Gastroesophageal sphincter (tissue), 4 donors: ENCODE data around the gene PRMT1. TPM values are rescaled to one million over a fixed set of nuclear protein-coding genes. Genes with fewer than 3 reads are reported as not detected.

Experiments used
- ATAC-seq: fragments of 150-250 bp; one replicate; pipeline ENCODE4 v1.9.1; 2016; ENCODE audit warnings: mild to moderate bottlenecking, moderate library complexity
- H3K27ac ChIP-seq, 4 donors: fragments of 200-600 bp; sonication (generic) in 3 of 4; 1 replicate in 3 of 4; 2 replicates in 1 of 4; pipeline ENCODE4 v1.5.1; 2016 to 2019
- H3K27me3 ChIP-seq: fragments of 200-600 bp; sonication (generic); one replicate; pipeline ENCODE4 v1.5.1; 2019
- H3K36me3 ChIP-seq, 2 donors: fragments of 200-600 bp; sonication (generic); one replicate each; pipeline ENCODE4 v1.5.1; 2019; ENCODE audit warnings: control low read depth in 1 of 2
- H3K4me1 ChIP-seq, 3 donors: fragments of 200-600 bp; sonication (generic); 1 replicate in 2 of 3; 2 replicates in 1 of 3; pipeline ENCODE4 v1.5.1; 2016 to 2019; ENCODE audit warnings: control low read depth in 2 of 3
- H3K4me3 ChIP-seq, 2 donors: fragments of 200-600 bp; sonication (generic); one replicate each; pipeline ENCODE4 v1.5.1; 2019; ENCODE audit warnings: mild to moderate bottlenecking in 1 of 2, moderate library complexity in 1 of 2
- H3K9me3 ChIP-seq, 3 donors: fragments of 200-600 bp; sonication (generic); one replicate each; pipeline ENCODE4 v1.5.1; 2017 to 2019; ENCODE audit warnings: control low read depth in 2 of 3
- EP300 ChIP-seq: sonication (generic); formaldehyde crosslinking; IDR thresholded peaks from one replicate; pipeline ENCODE4 v1.6.1; 2017; ENCODE audit warnings: antibody characterized with exemption, mild to moderate bottlenecking
- POLR2A ChIP-seq, 2 donors: fragments of 450-650 bp; IDR thresholded peaks; one replicate each; pipeline ENCODE4 v1.6.1; 2017; ENCODE audit warnings: antibody characterized with exemption in 2 of 2, mild to moderate bottlenecking in 2 of 2, moderate library complexity in 1 of 2
- POLR2AphosphoS5 ChIP-seq: sonication (generic); formaldehyde crosslinking; IDR thresholded peaks from one replicate; pipeline ENCODE4 v1.6.1; 2017; ENCODE audit warnings: antibody characterized with exemption
- WGBS, 2 donors: methylation state at CpG; one replicate each; pipeline ENCODE4 v1.1.5; 2018; ENCODE audit warnings: low coverage in 1 of 2; 5-methylcytosine and 5-hydroxymethylcytosine counted together
- total RNA-seq, 4 donors: library from RNA; depleted of rRNA; stranded (reverse); fragments of >200 nt; gene quantifications; one replicate each; pipeline ENCODE4 v1.1.0, GENCODE V29; 2016
- TF ChIP-seq, protein P1 (sequence below), 4 experiments: fragments of 200-600 bp in 2 of 4; fragments of 450-650 bp in 2 of 4; sonication (generic) in 1 of 4; IDR thresholded peaks; one replicate each; pipeline ENCODE4 v1.5.1; 2017 to 2019; ENCODE audit warnings: antibody characterized with exemption in 4 of 4, mild to moderate bottlenecking in 2 of 4, moderate library complexity in 2 of 4

Gene PRMT1
- total RNA-seq, 4 donors from 2014 or later: 137 to 152 (median 146) TPM

DNA sequence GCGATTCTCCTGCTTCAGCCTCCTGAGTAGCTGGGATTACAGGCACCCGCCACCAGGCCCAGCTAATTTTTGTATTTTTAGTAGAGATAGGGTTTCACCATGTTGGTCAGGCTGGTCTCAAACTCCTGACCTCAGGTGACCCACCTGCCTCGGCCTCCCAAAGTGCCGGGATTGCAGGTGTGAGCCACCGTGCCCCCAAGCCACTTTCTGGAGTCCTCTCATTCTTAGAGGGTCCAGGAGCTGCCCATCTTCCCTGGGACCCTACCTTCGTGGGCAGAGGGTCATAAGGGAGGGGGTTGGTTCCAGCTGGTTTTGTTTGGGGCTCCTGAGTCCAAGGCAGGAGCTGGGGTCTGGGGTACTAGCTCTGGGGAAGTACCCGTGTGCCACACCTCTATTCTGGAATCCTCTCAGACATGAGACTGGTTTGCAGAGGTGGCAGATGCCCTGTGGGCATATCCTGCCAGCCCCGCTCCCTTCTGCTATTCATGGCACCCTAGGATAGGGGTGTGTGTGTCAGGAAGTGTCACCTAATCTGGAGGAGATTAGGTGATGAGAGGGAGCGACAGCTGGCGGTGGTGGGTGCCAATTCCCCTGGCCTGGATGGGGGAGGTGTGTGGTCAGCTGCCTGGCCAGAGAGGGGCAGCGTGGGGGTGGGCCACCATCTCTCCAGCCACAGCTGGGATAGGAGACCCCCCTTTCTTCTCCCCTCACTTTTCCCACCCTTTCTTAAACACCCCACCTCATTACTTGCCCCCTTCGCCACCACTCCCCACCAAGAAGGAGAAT is 2.1 kb downstream of the PRMT1 start:
- peaks cover 0 to 33% of the 10 kb centered on the region in 2 donors for H3K36me3 ChIP-seq
- TF ChIP-seq EP300: no peak
- TF ChIP-seq, protein P1, sequence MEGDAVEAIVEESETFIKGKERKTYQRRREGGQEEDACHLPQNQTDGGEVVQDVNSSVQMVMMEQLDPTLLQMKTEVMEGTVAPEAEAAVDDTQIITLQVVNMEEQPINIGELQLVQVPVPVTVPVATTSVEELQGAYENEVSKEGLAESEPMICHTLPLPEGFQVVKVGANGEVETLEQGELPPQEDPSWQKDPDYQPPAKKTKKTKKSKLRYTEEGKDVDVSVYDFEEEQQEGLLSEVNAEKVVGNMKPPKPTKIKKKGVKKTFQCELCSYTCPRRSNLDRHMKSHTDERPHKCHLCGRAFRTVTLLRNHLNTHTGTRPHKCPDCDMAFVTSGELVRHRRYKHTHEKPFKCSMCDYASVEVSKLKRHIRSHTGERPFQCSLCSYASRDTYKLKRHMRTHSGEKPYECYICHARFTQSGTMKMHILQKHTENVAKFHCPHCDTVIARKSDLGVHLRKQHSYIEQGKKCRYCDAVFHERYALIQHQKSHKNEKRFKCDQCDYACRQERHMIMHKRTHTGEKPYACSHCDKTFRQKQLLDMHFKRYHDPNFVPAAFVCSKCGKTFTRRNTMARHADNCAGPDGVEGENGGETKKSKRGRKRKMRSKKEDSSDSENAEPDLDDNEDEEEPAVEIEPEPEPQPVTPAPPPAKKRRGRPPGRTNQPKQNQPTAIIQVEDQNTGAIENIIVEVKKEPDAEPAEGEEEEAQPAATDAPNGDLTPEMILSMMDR (IDR thresholded peaks at IDR 0.05): no peak
- no peak for TF ChIP-seq POLR2AphosphoS5
- no peak for TF ChIP-seq POLR2A (IDR thresholded peaks at IDR 0.05)
- peak overlapping the region in 3 of 4 donors; percentile 52 to 96 (median 67) for H3K27ac ChIP-seq
- no peak for ATAC-seq
- WGBS, 2 donors: 80% methylated on average over 2 of the region's 12 CpGs; no CpG with 5 or more reads in 1 of the 2 donors
- no peaks in the 10 kb centered on the region for H3K9me3 ChIP-seq
- peaks cover 0 to 61% (median 19%) of the 10 kb centered on the region in 3 donors for H3K4me1 ChIP-seq
- no peak overlapping the region for H3K4me3 ChIP-seq
- H3K27me3 ChIP-seq: no peaks in the 10 kb centered on the region

DNA sequence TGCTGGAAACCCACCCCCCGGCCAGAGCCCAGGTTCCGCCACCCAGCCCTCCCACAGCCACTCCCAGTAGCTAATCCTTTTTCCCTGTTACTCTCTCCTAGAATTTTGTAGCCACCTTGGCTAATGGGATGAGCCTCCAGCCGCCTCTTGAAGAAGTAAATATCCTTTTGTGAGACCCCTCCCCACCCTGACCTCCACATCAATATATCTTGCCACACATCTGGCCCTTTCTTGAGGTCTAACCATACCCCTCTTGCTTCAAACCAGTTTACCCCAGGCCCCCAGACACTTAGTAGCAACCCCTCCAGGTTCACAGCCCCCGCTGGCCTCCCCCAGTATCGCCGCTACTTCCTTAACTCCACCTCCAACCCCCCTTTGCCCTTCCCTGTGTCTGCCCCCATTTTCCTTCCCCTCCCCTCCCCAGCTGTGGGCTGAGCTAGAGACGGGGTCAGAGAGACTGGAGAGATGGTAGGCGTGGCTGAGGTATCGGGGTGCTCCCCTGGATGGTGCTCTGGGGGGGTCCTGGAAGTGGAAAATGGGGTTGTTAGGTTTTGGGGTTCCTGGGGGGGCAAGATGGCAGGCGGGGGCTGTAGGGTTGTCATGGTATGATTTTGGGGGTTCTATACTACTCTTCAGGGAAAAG is 2.8 kb downstream of the PRMT1 start:
- WGBS, 2 donors: 34 to 69% methylated on average over 5 to 7 of the region's 10 CpGs
- no peaks in the 10 kb centered on the region for H3K9me3 ChIP-seq
- no peak for TF ChIP-seq POLR2AphosphoS5
- TF ChIP-seq, protein P1 (IDR thresholded peaks at IDR 0.05): no peak
- TF ChIP-seq POLR2A (IDR thresholded peaks at IDR 0.05): no peak
- no peak for TF ChIP-seq EP300
- ATAC-seq: no peak
- H3K4me3 ChIP-seq: peak overlapping the region in 1 of 2 donors; percentile 34
- peaks cover 0 to 60% (median 19%) of the 10 kb centered on the region in 3 donors for H3K4me1 ChIP-seq
- H3K27me3 ChIP-seq: no peaks in the 10 kb centered on the region
- peak overlapping the region in 3 of 4 donors; percentile 59 to 71 (median 67) for H3K27ac ChIP-seq
- peaks cover 0 to 41% of the 10 kb centered on the region in 2 donors for H3K36me3 ChIP-seq

DNA sequence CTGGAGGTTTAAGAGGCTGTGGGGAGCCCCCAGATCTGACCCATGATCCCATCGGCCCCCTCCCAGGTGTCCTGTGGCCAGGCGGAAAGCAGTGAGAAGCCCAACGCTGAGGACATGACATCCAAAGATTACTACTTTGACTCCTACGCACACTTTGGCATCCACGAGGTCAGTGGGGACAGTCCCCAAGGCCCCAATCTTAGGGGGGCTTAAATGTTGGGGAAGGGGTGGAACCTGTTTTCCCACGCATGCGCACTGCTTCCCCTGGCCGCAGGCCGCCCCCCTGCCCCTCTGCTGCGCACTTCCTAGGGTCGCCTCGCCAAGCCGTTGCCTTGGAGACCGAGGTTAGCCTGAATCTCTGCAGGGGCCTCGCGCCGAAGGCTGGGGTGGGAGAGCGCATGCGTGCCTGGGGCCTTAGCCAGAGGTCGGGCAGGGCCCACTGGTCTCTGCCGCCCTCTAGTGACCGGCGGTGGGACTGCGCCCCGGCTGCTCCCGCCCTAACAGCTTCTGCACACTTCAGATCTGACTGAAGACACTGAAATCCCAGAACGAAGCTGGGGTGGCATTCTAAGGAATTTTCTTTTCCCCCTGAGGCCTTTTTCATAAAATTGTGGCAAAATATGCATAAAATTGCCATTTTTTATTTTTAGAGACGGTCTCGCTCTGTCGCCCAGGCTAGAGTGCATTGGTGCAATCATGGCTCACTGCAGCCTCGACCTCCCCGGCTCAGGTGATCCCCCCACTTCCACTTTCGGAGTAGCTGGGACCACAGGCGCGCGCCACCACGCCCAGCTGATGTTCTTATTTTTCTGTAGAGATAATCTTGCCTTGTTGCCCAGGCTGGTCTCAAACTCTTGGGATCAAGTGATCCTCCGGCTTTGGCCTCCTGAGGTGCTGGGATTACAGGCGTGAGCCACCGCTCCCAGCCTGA is 3.6 kb downstream of the PRMT1 start:
- Histone ChIP-seq H3K9me3 (no peaks in the 10 kb centered on the region), H3K4me3 (peak overlapping the region in 1 of 2 donors; percentile 34), H3K27me3 (no peaks in the 10 kb centered on the region), H3K27ac (peak overlapping the region in 3 of 4 donors; percentile 59 to 71 (median 67)), H3K4me1 (peaks cover 0 to 52% (median 19%) of the 10 kb centered on the region in 3 donors), H3K36me3 (peaks cover 0 to 49% of the 10 kb centered on the region in 2 donors)
- no peak for ATAC-seq
- TF ChIP-seq POLR2A (IDR thresholded peaks at IDR 0.05): no peak
- TF ChIP-seq POLR2AphosphoS5: no peak
- TF ChIP-seq EP300: no peak
- TF ChIP-seq, protein P1 (IDR thresholded peaks at IDR 0.05): peak in 3 of 4 experiments; percentile 95 to 100 (median 96)
- 43 to 57% methylated on average over 11 to 13 of the region's 40 CpGs for WGBS, 2 donors

DNA sequence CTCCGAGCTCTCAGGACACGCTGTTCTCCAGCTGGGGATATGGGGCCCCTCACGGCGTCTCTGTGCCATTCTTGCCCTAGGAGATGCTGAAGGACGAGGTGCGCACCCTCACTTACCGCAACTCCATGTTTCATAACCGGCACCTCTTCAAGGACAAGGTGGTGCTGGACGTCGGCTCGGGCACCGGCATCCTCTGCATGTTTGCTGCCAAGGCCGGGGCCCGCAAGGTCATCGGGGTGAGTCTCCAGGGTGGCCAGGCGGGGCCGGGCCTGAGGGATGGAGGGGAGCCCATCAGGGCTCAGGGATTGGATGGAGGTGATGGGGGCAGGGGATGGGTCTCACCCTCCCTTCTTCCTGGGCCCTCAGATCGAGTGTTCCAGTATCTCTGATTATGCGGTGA is 4.8 kb downstream of the PRMT1 start:
- no peak for ATAC-seq
- H3K9me3 ChIP-seq: no peaks in the 10 kb centered on the region
- H3K36me3 ChIP-seq: peaks cover 0 to 60% of the 10 kb centered on the region in 2 donors
- H3K27ac ChIP-seq: no peak overlapping the region
- no peak overlapping the region for H3K4me3 ChIP-seq
- 77 to 91% methylated on average over 3 to 14 of the region's 19 CpGs for WGBS, 2 donors
- no peak for TF ChIP-seq POLR2A (IDR thresholded peaks at IDR 0.05)
- no peak for TF ChIP-seq POLR2AphosphoS5
- no peak for TF ChIP-seq EP300
- TF ChIP-seq, protein P1 (IDR thresholded peaks at IDR 0.05): no peak
- H3K27me3 ChIP-seq: no peaks in the 10 kb centered on the region
- peaks cover 0 to 46% (median 19%) of the 10 kb centered on the region in 3 donors for H3K4me1 ChIP-seq
